Nucleus accumbens (tissue), 56 donors: Measurements from ENCODE around the gene EPB41L5.
"Not testable (repeated sequence)": the region's sequence is repeated elsewhere in the genome, so short reads cannot be mapped to it uniquely, and the experiment has no call there.

Experiments
- DNase-seq, 56 donors: peaks; one replicate each; lab custom pipeline; 2025; lab: John Stamatoyannopoulos, UW

Gene EPB41L5

DNA sequence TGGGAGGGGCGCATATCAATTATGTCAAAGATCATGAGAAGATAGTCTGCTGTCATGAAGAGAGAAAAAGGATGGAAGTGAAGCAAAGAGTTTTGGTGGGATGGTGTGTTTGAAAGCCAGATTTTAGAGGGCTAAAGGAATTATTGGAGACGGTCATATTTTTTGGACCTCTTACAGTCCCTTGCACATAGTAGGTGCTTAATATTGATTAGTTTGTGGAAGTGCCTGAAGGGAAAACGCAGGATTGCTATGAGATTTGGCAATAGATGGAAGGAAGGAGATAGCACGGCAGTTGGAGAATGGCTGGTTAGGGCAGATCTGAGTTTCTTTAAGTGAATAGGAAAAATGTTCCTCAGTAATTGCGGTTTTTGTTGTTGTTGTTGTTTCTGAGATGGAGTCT lies 15.9 kb downstream of the EPB41L5 start:
- no peak for DNase-seq

- no peak for DNase-seq
These were observed 17.1 kb downstream of the EPB41L5 start for GRCh38 chr2:120029672-120030640.

DNA sequence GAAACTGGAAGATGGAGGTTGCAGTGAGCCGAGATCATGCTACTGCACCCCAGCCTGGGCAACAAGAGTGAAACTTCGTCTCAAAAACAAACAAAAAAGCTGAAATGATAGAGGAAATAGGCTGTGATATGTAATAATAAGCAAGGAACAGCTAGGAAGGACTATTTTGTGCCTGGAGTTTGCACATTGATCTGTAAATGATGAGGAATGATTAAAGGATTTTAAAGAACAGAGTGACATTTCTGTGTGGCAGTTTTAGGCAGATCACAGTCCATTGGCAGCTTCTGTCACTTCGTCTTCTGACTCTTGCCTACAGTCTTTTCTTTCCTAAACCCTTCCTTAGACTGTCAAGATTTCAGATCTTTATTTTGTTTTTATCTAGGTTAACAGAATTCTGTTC lies 19.4 kb downstream of the EPB41L5 start:
- DNase-seq = no peak

- DNase-seq = no peak
These were observed 21.1 kb downstream of the EPB41L5 start for GRCh38 chr2:120034027-120034426.

- DNase-seq = no peak
These were observed 21.7 kb downstream of the EPB41L5 start for GRCh38 chr2:120034621-120035020.

DNA sequence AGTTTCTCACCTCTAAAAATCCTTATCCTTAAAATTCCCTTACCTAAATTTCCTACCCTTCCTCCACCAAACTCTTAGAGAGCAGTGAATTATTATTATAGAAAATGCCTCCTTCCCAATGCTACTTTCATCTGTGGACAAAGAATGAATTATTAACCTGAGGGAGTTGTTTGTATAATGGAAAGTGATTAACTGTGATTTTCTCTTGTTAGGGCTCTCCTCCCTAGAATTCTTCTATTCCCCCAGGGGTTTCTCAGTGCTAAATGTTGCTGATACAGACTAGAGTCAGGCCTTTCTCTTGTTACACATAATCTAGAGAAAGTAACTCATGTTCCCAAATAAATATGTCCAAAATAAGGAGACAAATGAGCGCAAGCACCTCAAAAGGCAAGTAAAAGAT lies 23.3 kb downstream of the EPB41L5 start:
- DNase-seq = no peak

GRCh38 chr2:120037995-120038541 lies 25.2 kb downstream of the EPB41L5 start:
- DNase-seq = no peak

- no peak for DNase-seq
These were observed 29.5 kb downstream of the EPB41L5 start for GRCh38 chr2:120042359-120042758.

GRCh38 chr2:120044336-120044735 lies 31.5 kb downstream of the EPB41L5 start:
- no peak for DNase-seq

DNA sequence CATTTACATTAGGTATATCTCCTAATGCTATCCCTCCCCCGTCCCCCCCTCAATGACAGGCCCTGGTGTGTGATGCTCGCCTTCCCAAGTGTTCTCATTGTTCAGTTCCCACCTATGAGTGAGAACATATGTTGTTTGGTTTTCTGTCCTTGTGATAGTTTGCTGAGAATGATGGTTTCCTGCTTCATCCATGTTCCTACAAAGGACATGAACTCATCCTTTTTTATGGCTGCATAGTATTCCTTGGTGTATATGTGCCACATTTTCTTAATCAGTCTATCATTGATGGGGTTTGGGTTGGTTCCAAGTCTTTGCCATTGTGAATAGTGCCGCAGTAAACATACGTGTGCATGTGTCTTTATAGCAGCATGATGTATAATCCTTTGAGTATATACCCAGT lies 32.9 kb downstream of the EPB41L5 start:
- not testable (repeated sequence) for DNase-seq

DNA sequence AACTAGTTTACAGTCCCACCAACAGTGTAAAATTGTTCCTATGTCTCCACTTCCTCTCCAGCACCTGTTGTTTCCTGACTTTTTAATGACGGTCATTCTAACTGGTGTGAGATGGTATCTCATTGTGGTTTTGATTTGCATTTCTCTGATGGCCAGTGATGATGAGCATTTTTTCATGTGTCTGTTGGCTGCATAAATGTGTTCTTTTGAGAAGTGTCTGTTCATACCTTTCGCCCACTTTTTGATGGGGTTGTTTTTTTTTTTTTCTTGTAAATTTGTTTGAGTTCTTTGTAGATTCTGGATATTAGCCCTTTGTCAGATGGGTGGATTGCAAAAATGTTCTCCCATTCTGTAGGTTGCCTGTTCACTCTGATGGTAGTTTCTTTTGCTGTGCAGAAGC lies 33.4 kb downstream of the EPB41L5 start:
- not testable (repeated sequence) for DNase-seq

DNA sequence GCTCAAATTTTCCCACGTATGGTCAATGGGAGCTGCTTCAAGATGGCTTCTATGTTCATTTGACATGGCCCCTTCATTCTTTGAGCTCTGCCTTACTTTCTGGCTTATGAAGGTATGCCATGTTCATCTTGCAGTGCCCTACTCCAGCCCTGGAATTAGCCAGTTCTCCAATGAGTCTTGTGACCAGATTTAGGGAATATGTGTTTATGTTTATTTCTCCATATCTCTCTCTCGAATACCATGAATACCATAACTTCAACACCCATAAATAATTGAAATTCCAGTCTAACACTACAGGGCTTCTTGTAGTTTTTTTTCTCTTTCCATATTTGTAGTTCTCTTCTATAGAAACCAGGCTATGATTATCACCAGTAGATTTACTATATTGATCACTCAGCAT lies 39.7 kb downstream of the EPB41L5 start:
- no peak for DNase-seq

- DNase-seq = no peak
These were observed 41.0 kb downstream of the EPB41L5 start for GRCh38 chr2:120053891-120054290.

- no peak for DNase-seq
These were observed 46.6 kb downstream of the EPB41L5 start for GRCh38 chr2:120059483-120059882.

DNA sequence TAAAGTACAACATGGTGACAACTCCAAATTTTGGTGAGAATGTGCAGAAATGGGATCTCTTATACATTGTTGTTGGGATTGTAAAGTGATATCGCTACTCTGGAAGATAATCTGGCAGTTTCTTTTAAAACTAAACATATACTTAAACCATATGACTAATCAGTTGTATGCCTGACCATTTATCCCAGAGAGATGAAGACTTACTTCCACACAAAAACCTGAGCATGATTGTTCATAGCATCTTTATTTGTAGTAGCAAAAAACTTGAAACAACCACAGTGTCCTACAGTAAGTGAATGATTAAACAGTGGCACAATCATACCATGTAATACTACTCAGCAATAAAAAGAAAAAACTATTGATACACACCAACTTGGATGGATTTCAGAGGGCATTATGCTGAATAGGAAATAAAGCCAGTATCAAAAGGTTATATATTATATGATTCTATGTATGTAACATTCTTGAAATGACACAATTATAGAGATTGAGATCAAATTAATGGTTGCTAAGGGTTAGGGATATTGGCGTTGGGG lies 47.3 kb downstream of the EPB41L5 start:
- no peak for DNase-seq

- no peak for DNase-seq
These were observed 51.8 kb downstream of the EPB41L5 start for GRCh38 chr2:120064664-120065063.

- no peak for DNase-seq
These were observed 54.1 kb downstream of the EPB41L5 start for GRCh38 chr2:120066800-120067547.

- not testable (repeated sequence) for DNase-seq
These were observed 55.3 kb downstream of the EPB41L5 start for GRCh38 chr2:120068040-120068658.

- no peak for DNase-seq
These were observed 62.7 kb downstream of the EPB41L5 start for GRCh38 chr2:120075545-120075944.

DNA sequence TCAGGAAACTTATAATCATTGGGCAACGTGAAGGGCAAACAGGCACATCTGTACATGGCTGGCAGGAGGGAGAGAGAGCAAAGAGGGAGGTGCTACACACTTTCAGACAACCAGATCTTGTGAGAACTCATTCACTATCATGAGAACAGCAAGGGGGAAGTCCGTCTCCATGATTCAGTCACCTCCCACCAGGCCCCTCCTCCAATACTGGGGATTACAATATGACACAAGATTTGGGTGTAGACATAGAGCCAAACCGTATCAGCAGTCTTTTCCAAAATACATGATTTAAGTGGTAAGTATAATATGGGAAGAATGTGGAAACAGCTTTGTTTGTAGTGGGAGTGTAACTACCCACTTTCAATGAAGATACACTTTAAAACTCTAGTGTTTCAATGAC lies 65.0 kb downstream of the EPB41L5 start:
- no peak for DNase-seq

- DNase-seq = no peak
These were observed 66.8 kb downstream of the EPB41L5 start for GRCh38 chr2:120079647-120080046.
